Measurements from ENCODE around the gene PPP2R5E. TPM values are rescaled to one million over a fixed set of nuclear protein-coding genes. Genes with fewer than 3 reads are reported as not detected.

Gene PPP2R5E
- polyA plus RNA-seq, 4 donors, result 35.5 to 48.8 (median 40.8) TPM

GRCh38 chr14:63436286-63437098 is 106.7 kb downstream of the PPP2R5E start:
- no peak for DNase-seq (ENCODE audit: low read depth in 4 of 4, low spot score in 3 of 4)

GRCh38 chr14:63435838-63436237 is 107.3 kb downstream of the PPP2R5E start:
- peak in 1 of 4 donors; percentile 8 for DNase-seq (ENCODE audit: low read depth in 4 of 4, low spot score in 3 of 4)

- DNase-seq (ENCODE audit: low read depth in 4 of 4, low spot score in 3 of 4), result no peak
These were observed 108.0 kb downstream of the PPP2R5E start for GRCh38 chr14:63435204-63435603.

- no peak for DNase-seq (ENCODE audit: low read depth in 4 of 4, low spot score in 3 of 4)
These were observed 110.2 kb downstream of the PPP2R5E start for GRCh38 chr14:63432888-63433552.

GRCh38 chr14:63432228-63432627 is 110.9 kb downstream of the PPP2R5E start:
- DNase-seq (ENCODE audit: low read depth in 4 of 4, low spot score in 3 of 4), result no peak

- DNase-seq (ENCODE audit: low read depth in 4 of 4, low spot score in 3 of 4), result no peak
These were observed 111.7 kb downstream of the PPP2R5E start for GRCh38 chr14:63431466-63431865.

GRCh38 chr14:63428486-63428885 is 114.7 kb downstream of the PPP2R5E start:
- DNase-seq (ENCODE audit: low read depth in 4 of 4, low spot score in 3 of 4), result no peak

GRCh38 chr14:63426838-63427352 is 116.3 kb downstream of the PPP2R5E start:
- no peak for DNase-seq (ENCODE audit: low read depth in 4 of 4, low spot score in 3 of 4)

GRCh38 chr14:63423889-63424288 is 119.3 kb downstream of the PPP2R5E start:
- no peak for DNase-seq (ENCODE audit: low read depth in 4 of 4, low spot score in 3 of 4)

- DNase-seq (ENCODE audit: low read depth in 4 of 4, low spot score in 3 of 4), result no peak
These were observed 119.8 kb downstream of the PPP2R5E start for GRCh38 chr14:63423381-63423780.

GRCh38 chr14:63421919-63422318 is 121.3 kb downstream of the PPP2R5E start:
- DNase-seq (ENCODE audit: low read depth in 4 of 4, low spot score in 3 of 4), result no peak

- DNase-seq (ENCODE audit: low read depth in 4 of 4, low spot score in 3 of 4), result no peak
These were observed 122.0 kb downstream of the PPP2R5E start for GRCh38 chr14:63421226-63421625.

GRCh38 chr14:63418020-63418419 is 125.2 kb downstream of the PPP2R5E start:
- DNase-seq (ENCODE audit: low read depth in 4 of 4, low spot score in 3 of 4), result no peak

- DNase-seq (ENCODE audit: low read depth in 4 of 4, low spot score in 3 of 4), result no peak
These were observed 130.2 kb downstream of the PPP2R5E start for GRCh38 chr14:63413009-63413408.

GRCh38 chr14:63406333-63406732 is 136.8 kb downstream of the PPP2R5E start:
- no peak for DNase-seq (ENCODE audit: low read depth in 4 of 4, low spot score in 3 of 4)

GRCh38 chr14:63405715-63406114 is 137.5 kb downstream of the PPP2R5E start:
- no peak for DNase-seq (ENCODE audit: low read depth in 4 of 4, low spot score in 3 of 4)

- no peak for DNase-seq (ENCODE audit: low read depth in 4 of 4, low spot score in 3 of 4)
These were observed 138.3 kb downstream of the PPP2R5E start for GRCh38 chr14:63404906-63405305.

- DNase-seq (ENCODE audit: low read depth in 4 of 4, low spot score in 3 of 4), result no peak
These were observed 141.5 kb downstream of the PPP2R5E start for GRCh38 chr14:63401646-63402045.

- DNase-seq (ENCODE audit: low read depth in 4 of 4, low spot score in 3 of 4), result no peak
These were observed 144.2 kb downstream of the PPP2R5E start for GRCh38 chr14:63398952-63399351.

GRCh38 chr14:63394841-63395240 is 148.3 kb downstream of the PPP2R5E start:
- no peak for DNase-seq (ENCODE audit: low read depth in 4 of 4, low spot score in 3 of 4)

GRCh38 chr14:63394432-63394831 is 148.7 kb downstream of the PPP2R5E start:
- DNase-seq (ENCODE audit: low read depth in 4 of 4, low spot score in 3 of 4), result no peak

- DNase-seq (ENCODE audit: low read depth in 4 of 4, low spot score in 3 of 4), result no peak
These were observed 150.2 kb downstream of the PPP2R5E start for GRCh38 chr14:63393012-63393411.

Measured in left renal pelvis (tissue), 4 donors.